OCI-LY3 (cell line): ENCODE results near the gene BBX.

Experiments
- H2AFZ ChIP-seq: fragments of 200-600, 300-600 bp; shearing (Covaris generic); 2 replicates; pipeline ENCODE4 v1.6.0; 2014; ENCODE audit warnings: antibody characterized with exemption, low read depth, low read length
- H3K27ac ChIP-seq: fragments of 200-600, 300-600 bp; sonication (generic); 2 replicates; pipeline ENCODE4 v1.5.1; 2014; ENCODE audit warnings: mild to moderate bottlenecking, low read length, moderate library complexity, mixed read lengths
- H3K27me3 ChIP-seq: fragments of 200-600, 300-600 bp; sonication (generic); 2 replicates; pipeline ENCODE4 v1.6.1; 2014; ENCODE audit warnings: low read depth, low read length, mixed read lengths
- H3K36me3 ChIP-seq: fragments of 200-600, 300-600 bp; sonication (generic); replicated peaks from 2 replicates; pipeline ENCODE3; 2014; ENCODE audit warnings: low read depth, low read length, mixed read lengths
- H3K4me1 ChIP-seq: fragments of 300-600, 200-600 bp; sonication (generic); 2 replicates; pipeline ENCODE4 v1.6.1; 2014; ENCODE audit warnings: low read length, mixed read lengths
- H3K4me2 ChIP-seq: fragments of 200-600, 300-600 bp; sonication (generic); 2 replicates; pipeline ENCODE4 v1.6.1; 2014; ENCODE audit warnings: low read length, mixed read lengths
- H3K4me3 ChIP-seq: fragments of 300-600, 200-600 bp; sonication (generic); 2 replicates; pipeline ENCODE4 v1.5.1; 2014; ENCODE audit warnings: antibody characterized with exemption, mild to moderate bottlenecking, low read length, moderate library complexity
- H3K79me2 ChIP-seq: fragments of 300-600, 200-600 bp; shearing (Covaris generic); 2 replicates; pipeline ENCODE4 v1.6.1; 2014; ENCODE audit warnings: mild to moderate bottlenecking, low read length, mixed read lengths
- H3K9ac ChIP-seq: fragments of 300-600, 200-600 bp; shearing (Covaris generic); 2 replicates; pipeline ENCODE4 v1.6.0; 2014; ENCODE audit warnings: mild to moderate bottlenecking, low read length, moderate library complexity
- H3K9me3 ChIP-seq: fragments of 200-600, 300-600 bp; shearing (Covaris generic); 2 replicates; pipeline ENCODE4 v1.6.1; 2014; ENCODE audit warnings: low read length, mixed read lengths; ENCODE audit not compliant: insufficient read depth
- H4K20me1 ChIP-seq: fragments of 200-600, 300-600 bp; sonication (generic); 2 replicates; pipeline ENCODE4 v1.6.1; 2016; ENCODE audit warnings: low read length, mixed read lengths; ENCODE audit not compliant: insufficient read depth
- CTCF ChIP-seq: fragments of 200-600, 300-600 bp; sonication (generic); IDR thresholded peaks from 2 replicates; pipeline ENCODE4 v1.5.1; 2014; ENCODE audit warnings: antibody characterized with exemption, low read length, low read depth
- EZH2phosphoT487 ChIP-seq: fragments of 200-600 bp; shearing (Covaris generic); IDR thresholded peaks from 2 replicates; pipeline ENCODE4 v1.6.1; 2018; ENCODE audit warnings: antibody characterized with exemption, mixed run types, low read depth

Gene BBX

DNA sequence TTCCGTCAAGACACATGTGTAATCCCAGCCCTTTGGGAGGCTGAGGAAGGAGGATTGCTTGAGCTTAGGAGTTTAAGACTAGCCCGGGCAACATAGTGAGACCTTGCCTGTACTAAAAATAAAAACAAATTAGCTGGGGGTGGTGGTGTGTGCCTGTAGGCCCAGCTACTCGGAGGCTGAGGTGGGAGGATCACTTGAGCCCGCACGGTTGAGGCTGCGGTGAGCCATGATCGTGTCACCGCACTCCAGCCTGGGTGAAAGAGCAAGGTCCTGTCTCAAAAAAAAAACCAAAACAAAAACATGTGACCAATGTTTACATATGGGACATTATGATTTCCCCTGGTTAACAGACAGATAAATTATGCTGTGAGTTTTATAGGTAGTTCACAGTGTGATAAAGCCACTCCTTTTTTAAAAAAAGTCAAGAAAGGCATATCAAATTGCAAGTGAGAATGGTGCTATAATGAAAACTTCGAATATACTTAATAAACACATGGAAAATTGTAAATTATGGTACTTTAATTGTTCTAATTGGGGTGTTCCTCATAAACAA lies 9.2 kb downstream of the BBX start:
- Histone ChIP-seq H3K4me3 (no peak overlapping the region), H3K4me1 (no peaks in the 10 kb centered on the region), H3K4me2 (no peak overlapping the region)

DNA sequence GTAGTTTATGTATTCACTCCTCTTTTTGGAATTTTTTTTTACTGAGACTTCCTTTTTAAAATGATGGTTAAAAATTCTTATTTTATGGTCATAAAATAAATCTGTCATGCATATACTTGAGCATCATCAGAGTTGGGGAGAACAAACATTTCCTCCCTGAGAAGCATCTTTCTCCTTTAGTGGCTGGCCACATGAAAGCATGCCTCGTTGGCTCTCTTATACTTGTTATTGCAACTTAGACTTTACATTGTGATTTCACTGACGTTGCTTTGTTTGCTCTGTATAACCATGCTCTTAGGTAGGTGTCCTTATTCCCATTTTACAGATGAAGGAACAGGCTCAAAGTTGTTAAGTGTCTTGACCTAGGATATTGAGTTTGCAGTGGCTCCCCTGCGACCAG lies 18.1 kb downstream of the BBX start:
- no peak overlapping the region for H3K4me2 ChIP-seq
- TF ChIP-seq CTCF (no peak), EZH2phosphoT487 (no peak)
- no peak overlapping the region for H3K4me3 ChIP-seq
- peaks cover 21% of the 10 kb centered on the region for H4K20me1 ChIP-seq
- no peaks in the 10 kb centered on the region for H3K9me3 ChIP-seq
- H3K27me3 ChIP-seq, result no peaks in the 10 kb centered on the region
- H3K9ac ChIP-seq, result no peak overlapping the region
- no peaks in the 10 kb centered on the region for H3K4me1 ChIP-seq
- H3K36me3 ChIP-seq, result peaks cover 3% of the 10 kb centered on the region
- no peaks in the 10 kb centered on the region for H3K79me2 ChIP-seq
- H2AFZ ChIP-seq, result no peak overlapping the region
- no peak overlapping the region for H3K27ac ChIP-seq

More for the DNA sequence above, 9.2 kb downstream of the BBX start:
- TF ChIP-seq EZH2phosphoT487 (no peak), CTCF (no peak)
- no peak overlapping the region for H3K9ac ChIP-seq
- H2AFZ ChIP-seq, result no peak overlapping the region
- no peak overlapping the region for H3K27ac ChIP-seq
- peaks cover 10% of the 10 kb centered on the region for H3K36me3 ChIP-seq
- no peaks in the 10 kb centered on the region for H3K27me3 ChIP-seq
- H3K79me2 ChIP-seq, result peaks cover 4% of the 10 kb centered on the region; the same call in 1 of the 2 replicates
- no peaks in the 10 kb centered on the region for H3K9me3 ChIP-seq
- peaks cover 14% of the 10 kb centered on the region for H4K20me1 ChIP-seq

- H2AFZ ChIP-seq, result no peak overlapping the region
- TF ChIP-seq CTCF, result no peak
- no peak for TF ChIP-seq EZH2phosphoT487
These were observed 19.9 kb downstream of the BBX start for GRCh38 chr3:107542665-107543064.

GRCh38 chr3:107543666-107544065 lies 20.9 kb downstream of the BBX start:
- Histone ChIP-seq H3K4me2 (no peak overlapping the region), H4K20me1 (peaks cover 18% of the 10 kb centered on the region), H2AFZ (no peak overlapping the region), H3K79me2 (peaks cover 5% of the 10 kb centered on the region; the same call in 1 of the 2 replicates), H3K4me3 (no peak overlapping the region), H3K9me3 (no peaks in the 10 kb centered on the region), H3K27me3 (no peaks in the 10 kb centered on the region), H3K9ac (no peak overlapping the region), H3K27ac (no peak overlapping the region), H3K36me3 (peaks cover 11% of the 10 kb centered on the region), H3K4me1 (no peaks in the 10 kb centered on the region)
- TF ChIP-seq CTCF (peak; percentile 50), EZH2phosphoT487 (no peak)

More at GRCh38 chr3:107542665-107543064, 19.9 kb downstream of the BBX start:
- no peaks in the 10 kb centered on the region for H3K79me2 ChIP-seq
- no peaks in the 10 kb centered on the region for H3K27me3 ChIP-seq
- no peak overlapping the region for H3K27ac ChIP-seq
- no peaks in the 10 kb centered on the region for H3K9me3 ChIP-seq
- H3K36me3 ChIP-seq, result peaks cover 3% of the 10 kb centered on the region
- H4K20me1 ChIP-seq, result peaks cover 15% of the 10 kb centered on the region
- H3K4me2 ChIP-seq, result no peak overlapping the region
- no peak overlapping the region for H3K4me3 ChIP-seq
- H3K4me1 ChIP-seq, result no peaks in the 10 kb centered on the region
- H3K9ac ChIP-seq, result no peak overlapping the region
